ENCODE data around the gene RCVRN. TPM values are rescaled to one million over a fixed set of nuclear protein-coding genes. Genes with fewer than 3 reads are reported as not detected.

RCVRN gene
- total RNA-seq, 1 experiment from 2014 or later: not detected

GRCh38 chr17:9854255-9854654 lies 50.8 kb downstream of the RCVRN start:
- no peak overlapping the region for H3K56ac ChIP-seq (ENCODE audit: insufficient read length, low read depth, low read length)
- no peak overlapping the region for H2BK5ac ChIP-seq (ENCODE audit: insufficient read length, low read length)
- H3K27ac ChIP-seq (ENCODE audit: insufficient read length, low read depth, low read length): no peak overlapping the region
- TF ChIP-seq CTCF (conservative IDR thresholded peaks at IDR 0.05): no peak
- H4K91ac ChIP-seq (ENCODE audit: insufficient read length, low read depth, low read length): no peak overlapping the region
- WGBS (ENCODE audit: extremely low coverage, insufficient read length, low lambda C conversion rate): no CpG with 5 or more reads among the region's 5 CpGs
- H3K18ac ChIP-seq (ENCODE audit: insufficient read length, low read depth, low read length): no peak overlapping the region
- no peaks in the 10 kb centered on the region for H3K23me2 ChIP-seq (ENCODE audit: insufficient read length, low read depth, low read length, poor library complexity, severe bottlenecking)
- no peak overlapping the region for H3K9ac ChIP-seq (ENCODE audit: extremely low read depth, insufficient read length, low read length)
- H3K27me3 Mint-ChIP-seq (ENCODE audit: low read depth): peaks cover 5% of the 10 kb centered on the region
- no peak overlapping the region for H2AK5ac ChIP-seq (ENCODE audit: insufficient read length, low read length)
- H3K79me1 ChIP-seq (ENCODE audit: insufficient read depth, low read depth, low read length, poor library complexity, severe bottlenecking): no peaks in the 10 kb centered on the region
- no peak overlapping the region for H2BK120ac ChIP-seq (ENCODE audit: low read depth, low read length, poor library complexity, severe bottlenecking)
- H3K27ac Mint-ChIP-seq: no peak overlapping the region
- H3T11ph ChIP-seq (ENCODE audit: low read length): no peak overlapping the region
- no peak overlapping the region for H3K14ac ChIP-seq (ENCODE audit: insufficient read depth, low read length)
- no peak overlapping the region for H2AFZ ChIP-seq (ENCODE audit: low read length)
- H3K36me3 Mint-ChIP-seq (ENCODE audit: insufficient read depth in 1 of 3, low read depth in 3 of 3): no peaks in the 10 kb centered on the region
- H3K4me2 ChIP-seq (ENCODE audit: insufficient read depth, insufficient read length, low read length): no peak overlapping the region
- no peaks in the 10 kb centered on the region for H3K79me2 ChIP-seq (ENCODE audit: insufficient read depth, low read length)
- H3K9me3 ChIP-seq (ENCODE audit: control insufficient read depth, low read depth, low read length): no peaks in the 10 kb centered on the region
- no peak overlapping the region for H4K8ac ChIP-seq (replicated peaks; ENCODE audit: insufficient read length, low read depth, low read length)
- no peaks in the 10 kb centered on the region for H4K20me1 ChIP-seq (ENCODE audit: control insufficient read depth, insufficient read depth, insufficient read length)
- H3K4me1 Mint-ChIP-seq: no peaks in the 10 kb centered on the region
- H3K9me3 Mint-ChIP-seq: peaks cover 7 to 16% of the 10 kb centered on the region in 2 experiments; a peak in 4 of 5 replicates
- no peak overlapping the region for H2BK12ac ChIP-seq (ENCODE audit: insufficient read length, low read depth, low read length)
- DNase-seq: peak; percentile 19
- no peaks in the 10 kb centered on the region for H3K4me1 ChIP-seq (ENCODE audit: insufficient read depth, low read length)
- no peak overlapping the region for H3K4me3 Mint-ChIP-seq
- H3K27me3 ChIP-seq (ENCODE audit: insufficient read depth, low read length): no peaks in the 10 kb centered on the region
- no peak overlapping the region for H2BK20ac ChIP-seq (ENCODE audit: low read depth, low read length, poor library complexity, severe bottlenecking)
- no peak overlapping the region for H2BK15ac ChIP-seq (ENCODE audit: low read depth, low read length)
- no peak overlapping the region for H3K4ac ChIP-seq (ENCODE audit: low read depth, low read length)
- no peak overlapping the region for H3K23ac ChIP-seq (ENCODE audit: insufficient read length, low read depth, low read length)
- H4K5ac ChIP-seq (ENCODE audit: insufficient read length, low read depth, low read length): no peak overlapping the region

Data from H9 (cell line).